ENCODE measurements around the gene NRG4. TPM values are rescaled to one million over a fixed set of nuclear protein-coding genes. Genes with fewer than 3 reads are reported as not detected.

NRG4 gene
- total RNA-seq: not detected in 2 replicates
- polyA plus RNA-seq: not detected in 2 replicates
- polyA plus RNA-seq (2011; cell fraction: cytosol; rRNA removed): not detected in 2 replicates
- not detected in 2 replicates for polyA plus RNA-seq (2011; cell fraction: nucleus; rRNA removed)
- 0.08 and 0.50 TPM in 2 replicates for polyA plus RNA-seq (2012)
- not detected in 2 replicates for polyA minus RNA-seq
- 13.1 TPM for polyA minus RNA-seq (2011; cell fraction: cytosol; rRNA and poly(A)+ RNA removed)
- polyA minus RNA-seq (2011; cell fraction: nucleus; rRNA and poly(A)+ RNA removed): not detected in 2 replicates
- percentile 2 among the genes with signal in this experiment for Bru-seq, nascent RNA
- not detected for BruChase-seq, experiment 1, labeled RNA remaining after a 6-hour chase
- BruChase-seq, experiment 2, labeled RNA remaining after a 2-hour chase: percentile 4 among the genes with signal in this experiment
- long read RNA-seq, partial matches to known transcripts: 0 of 1 reads
- long read RNA-seq, other reads (novel, unspliced or antisense): 1 of 1 reads

DNA sequence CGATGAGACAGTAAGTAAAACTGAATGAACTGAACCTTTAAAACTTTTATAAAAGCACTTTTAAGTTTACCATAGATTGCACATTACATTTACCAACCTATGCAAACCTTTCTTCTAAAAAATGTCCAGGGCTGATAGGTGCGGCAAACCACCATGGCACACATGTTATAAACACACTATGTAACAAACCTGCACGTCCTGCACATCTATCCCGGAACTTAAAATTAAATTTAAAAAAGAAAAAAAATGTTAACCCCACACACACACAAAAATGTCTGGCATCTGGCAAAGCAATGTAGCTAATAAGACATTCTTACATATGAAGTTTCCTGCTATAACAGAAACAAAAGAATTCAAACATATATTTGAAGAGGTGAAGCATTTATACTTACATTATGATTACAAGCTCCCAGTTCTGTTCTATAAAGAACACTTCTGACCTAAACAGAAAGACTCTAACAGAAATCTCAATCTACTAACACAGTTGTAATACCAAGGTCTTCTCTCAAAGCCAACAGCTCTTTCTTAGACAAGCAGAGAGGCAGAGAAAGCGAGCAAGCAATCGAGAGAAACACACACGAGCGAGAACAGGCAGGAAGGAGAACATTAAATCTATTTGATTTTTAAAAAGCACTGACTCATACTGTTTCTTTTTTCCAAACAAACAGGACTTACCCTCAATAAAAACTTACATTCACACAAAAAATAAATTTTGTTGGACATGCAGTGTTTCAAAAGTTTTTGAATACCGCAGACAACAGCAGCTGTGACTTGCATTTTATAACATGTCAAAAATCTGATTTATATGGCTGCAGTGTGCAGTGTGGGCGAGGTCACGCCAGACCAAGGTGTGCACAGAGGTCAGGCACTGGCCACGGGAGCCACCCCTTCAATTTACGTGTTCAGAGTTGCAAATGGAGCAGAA is at the start of gene NRG4:
Gene NRG4 (minus strand): TSS at position 798 of the 925 bp plus-strand sequence. CDS start 1,194 bp downstream, outside the sequence.
- FAIRE-seq (no peak), DNase-seq (ENCODE audit: low read depth, low spot score) (peak; percentile 17)
- ChIA-PET CTCF (interaction anchor here (0.8 to 1.1 kb wide), 2 partner anchors 9 to 139 kb away, joined by 3 read pairs; no protein-coding TSS in a partner anchor), POLR2A (no interaction called here)
- H3K9ac ChIP-seq (replicated peaks; ENCODE audit: extremely low read depth, insufficient read depth, low read length): no peak within 1 kb of the TSS
- no peaks in the 10 kb centered on the region for H3K36me3 ChIP-seq (ENCODE audit: control insufficient read depth in 2 of 2, extremely low read depth in 1 of 2, insufficient read depth in 2 of 2, low read length in 2 of 2)
- H4K20me1 ChIP-seq (replicated peaks; ENCODE audit: control insufficient read depth, extremely low read depth, insufficient read depth, low read length): no peaks in the 10 kb centered on the region
- dilution Hi-C loops (cut with MboI; ENCODE audit: extremely low pct_ligation_motif_present, low sequenced_read_pairs): no loop called here
- H3K27ac ChIP-seq (ENCODE audit: insufficient read depth, low read depth, low read length): no peak within 1 kb of the TSS
- H3K9me3 ChIP-seq (replicated peaks; ENCODE audit: control insufficient read depth, insufficient read depth, low read length): no peaks in the 10 kb centered on the region
- intact Hi-C loops (cut with micrococcal nuclease): no loop called here
- peak within 1 kb of the TSS; percentile 22 for H3K4me2 ChIP-seq (ENCODE audit: insufficient read depth, low read length)
- peaks cover 0 to 22% of the 10 kb centered on the region in 2 experiments for H3K27me3 ChIP-seq (ENCODE audit: control insufficient read depth in 2 of 2, insufficient read depth in 2 of 2, low read length in 2 of 2)
- H3K4me1 ChIP-seq (ENCODE audit: control insufficient read depth, extremely low read depth, insufficient read depth, low read length): no peaks in the 10 kb centered on the region
- TF ChIP-seq, protein P1, sequence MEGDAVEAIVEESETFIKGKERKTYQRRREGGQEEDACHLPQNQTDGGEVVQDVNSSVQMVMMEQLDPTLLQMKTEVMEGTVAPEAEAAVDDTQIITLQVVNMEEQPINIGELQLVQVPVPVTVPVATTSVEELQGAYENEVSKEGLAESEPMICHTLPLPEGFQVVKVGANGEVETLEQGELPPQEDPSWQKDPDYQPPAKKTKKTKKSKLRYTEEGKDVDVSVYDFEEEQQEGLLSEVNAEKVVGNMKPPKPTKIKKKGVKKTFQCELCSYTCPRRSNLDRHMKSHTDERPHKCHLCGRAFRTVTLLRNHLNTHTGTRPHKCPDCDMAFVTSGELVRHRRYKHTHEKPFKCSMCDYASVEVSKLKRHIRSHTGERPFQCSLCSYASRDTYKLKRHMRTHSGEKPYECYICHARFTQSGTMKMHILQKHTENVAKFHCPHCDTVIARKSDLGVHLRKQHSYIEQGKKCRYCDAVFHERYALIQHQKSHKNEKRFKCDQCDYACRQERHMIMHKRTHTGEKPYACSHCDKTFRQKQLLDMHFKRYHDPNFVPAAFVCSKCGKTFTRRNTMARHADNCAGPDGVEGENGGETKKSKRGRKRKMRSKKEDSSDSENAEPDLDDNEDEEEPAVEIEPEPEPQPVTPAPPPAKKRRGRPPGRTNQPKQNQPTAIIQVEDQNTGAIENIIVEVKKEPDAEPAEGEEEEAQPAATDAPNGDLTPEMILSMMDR (IDR thresholded peaks at IDR 0.05; ENCODE audit: extremely low read depth in 1 of 2, insufficient read depth in 1 of 2, low read depth in 1 of 2, low read length in 2 of 2): no peak
- TF ChIP-seq MYC (IDR thresholded peaks at IDR 0.05; ENCODE audit: low read depth, low read length): no peak
- TF ChIP-seq, protein P2, sequence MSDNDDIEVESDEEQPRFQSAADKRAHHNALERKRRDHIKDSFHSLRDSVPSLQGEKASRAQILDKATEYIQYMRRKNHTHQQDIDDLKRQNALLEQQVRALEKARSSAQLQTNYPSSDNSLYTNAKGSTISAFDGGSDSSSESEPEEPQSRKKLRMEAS (IDR thresholded peaks at IDR 0.05; ENCODE audit: insufficient read depth, insufficient read length): no peak
- no peak for TF ChIP-seq POLR2AphosphoS5 (IDR thresholded peaks at IDR 0.05; ENCODE audit: insufficient read depth, low read depth, low read length)
- no peak for TF ChIP-seq FOS (IDR thresholded peaks at IDR 0.05; ENCODE audit: borderline replicate concordance, insufficient read depth, low read length)
- TF ChIP-seq EZH2 (IDR thresholded peaks at IDR 0.05; ENCODE audit: borderline replicate concordance, low read depth, low read length, severe bottlenecking): no peak
- no peak for TF ChIP-seq GATA2 (IDR thresholded peaks at IDR 0.05; ENCODE audit: insufficient read depth, insufficient read length, low read depth, low read length)
- TF ChIP-seq POLR2A (IDR thresholded peaks at IDR 0.05; ENCODE audit: low read depth, low read length): no peak
- no peak for TF ChIP-seq JUN (IDR thresholded peaks at IDR 0.05; ENCODE audit: borderline replicate concordance, insufficient read depth, insufficient read length, low read depth)
- no peak within 1 kb of the TSS for H2AFZ ChIP-seq (ENCODE audit: low read depth, low read length)
- BruUV-seq (replicated peaks): no TSS peak
- H3K4me3 ChIP-seq (replicated peaks in 1 of 3; ENCODE audit: insufficient read depth in 1 of 3, low read depth in 1 of 3, low read length in 3 of 3): no peak within 1 kb of the TSS
- no peaks in the 10 kb centered on the region for H3K79me2 ChIP-seq (ENCODE audit: control insufficient read depth, insufficient read depth, low read length)
- no peaks in the 10 kb centered on the region for H3K9me1 ChIP-seq (replicated peaks; ENCODE audit: control insufficient read depth, extremely low read depth, insufficient read depth, low read length)
